GM21367 (cell line): Measurements from ENCODE around the gene SH3RF3.
"Not testable (repeated sequence)": the region's sequence is repeated elsewhere in the genome, so short reads cannot be mapped to it uniquely, and the experiment has no call there.

ENCODE experiments used
- ATAC-seq: cut with Tn5 transposase; IDR thresholded peaks from one replicate; pipeline ENCODE4 v1.9.1; 2021; ENCODE audit not compliant: unreplicated experiment

SH3RF3 gene

GRCh38 chr2:109529532-109530449, 400.8 kb downstream of the SH3RF3 start:
- no peak for ATAC-seq

- ATAC-seq: no peak
Observed at GRCh38 chr2:109530712-109531111, 401.7 kb downstream of the SH3RF3 start.

DNA sequence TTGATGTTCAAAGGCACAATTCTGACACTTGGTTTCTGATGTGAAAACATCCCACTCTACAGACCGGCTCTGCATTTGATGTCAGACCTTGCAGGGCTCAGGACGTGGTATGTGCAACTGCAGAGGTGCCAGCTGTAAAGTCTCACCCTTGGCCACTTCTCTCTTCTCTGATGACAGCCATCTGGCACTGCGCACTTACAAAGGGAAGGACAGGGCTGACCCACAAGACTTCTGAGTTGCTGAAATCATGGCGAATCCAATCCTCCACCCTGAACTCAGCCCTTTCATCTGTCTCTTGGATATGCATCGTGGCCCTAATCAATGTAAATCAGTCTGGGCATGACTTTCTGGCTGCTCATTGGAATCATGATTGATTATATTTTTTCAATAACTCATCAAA, 402.2 kb downstream of the SH3RF3 start:
- ATAC-seq: no peak

GRCh38 chr2:109531896-109532727, 403.1 kb downstream of the SH3RF3 start:
- ATAC-seq: no peak

DNA sequence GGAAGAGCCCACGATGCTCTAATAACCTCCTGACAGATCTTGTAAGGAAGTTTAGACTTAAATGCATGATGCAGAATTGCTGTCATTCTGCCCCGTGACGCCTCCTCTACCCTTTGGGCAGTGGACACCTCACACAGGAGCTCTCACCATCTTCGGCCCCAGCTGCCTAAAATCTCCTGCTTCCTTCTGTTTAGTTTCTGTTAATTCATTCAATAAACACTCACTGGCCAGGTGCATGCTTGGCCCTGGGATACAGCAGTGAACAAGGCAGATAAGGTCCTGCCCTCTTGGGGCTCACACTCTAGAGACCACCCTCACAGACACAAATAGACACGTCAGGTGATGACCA, 403.7 kb downstream of the SH3RF3 start:
- ATAC-seq: no peak

GRCh38 chr2:109533823-109534222, 404.8 kb downstream of the SH3RF3 start:
- no peak for ATAC-seq

DNA sequence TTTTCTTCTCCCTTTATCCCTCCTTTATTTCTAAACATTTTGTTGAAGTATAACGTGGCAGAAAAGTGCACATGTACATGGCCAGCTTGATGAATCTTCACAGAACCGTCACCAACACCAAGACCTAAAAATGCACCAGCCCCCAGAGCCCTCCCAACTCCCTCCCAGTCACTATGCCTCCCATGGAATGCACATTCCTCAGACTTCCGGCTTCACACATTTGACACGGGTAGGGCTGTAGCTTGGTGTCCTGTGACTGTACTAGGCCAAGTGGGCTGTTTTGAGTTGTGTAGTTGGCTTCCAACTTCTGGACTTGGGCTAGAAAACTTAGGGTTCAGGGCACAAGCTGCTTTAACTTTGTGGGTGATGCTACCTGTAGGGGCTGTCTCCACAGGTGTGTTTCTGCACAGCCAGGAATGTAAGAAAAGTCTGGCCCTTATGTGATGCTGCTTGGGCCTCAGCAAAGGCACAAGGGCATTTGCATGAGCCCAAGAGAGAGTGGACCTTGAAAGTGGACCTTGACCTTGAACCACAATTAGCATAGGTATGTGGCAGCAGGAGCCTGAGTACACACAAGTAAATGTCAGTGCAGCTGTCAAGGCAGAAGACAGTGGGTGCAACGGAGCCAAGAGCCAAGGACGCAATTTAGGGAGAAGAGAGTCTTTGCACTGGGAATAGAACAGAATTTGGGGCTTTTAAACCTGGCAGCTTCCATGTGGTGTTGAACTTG, 406.4 kb downstream of the SH3RF3 start:
- no peak for ATAC-seq

DNA sequence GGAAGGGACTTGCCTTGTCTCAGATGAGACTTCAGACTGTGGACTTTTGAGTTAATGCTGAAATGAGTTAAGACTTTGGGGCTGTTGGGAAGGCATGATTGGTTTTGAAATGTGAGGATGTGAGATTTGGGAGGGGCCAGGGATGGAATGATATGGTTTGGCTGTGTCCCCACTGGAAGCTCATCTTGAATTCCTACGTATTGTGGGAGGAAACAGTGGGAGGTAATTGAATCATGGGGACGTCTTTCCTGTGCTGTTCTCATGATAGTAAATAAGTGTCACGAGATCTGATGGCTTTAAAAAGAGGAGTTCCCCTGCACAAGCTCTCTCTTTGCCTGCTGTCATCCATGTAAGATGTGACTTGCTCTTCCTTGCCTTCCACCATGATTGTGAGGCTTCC, 407.6 kb downstream of the SH3RF3 start:
- not testable (repeated sequence) for ATAC-seq

DNA sequence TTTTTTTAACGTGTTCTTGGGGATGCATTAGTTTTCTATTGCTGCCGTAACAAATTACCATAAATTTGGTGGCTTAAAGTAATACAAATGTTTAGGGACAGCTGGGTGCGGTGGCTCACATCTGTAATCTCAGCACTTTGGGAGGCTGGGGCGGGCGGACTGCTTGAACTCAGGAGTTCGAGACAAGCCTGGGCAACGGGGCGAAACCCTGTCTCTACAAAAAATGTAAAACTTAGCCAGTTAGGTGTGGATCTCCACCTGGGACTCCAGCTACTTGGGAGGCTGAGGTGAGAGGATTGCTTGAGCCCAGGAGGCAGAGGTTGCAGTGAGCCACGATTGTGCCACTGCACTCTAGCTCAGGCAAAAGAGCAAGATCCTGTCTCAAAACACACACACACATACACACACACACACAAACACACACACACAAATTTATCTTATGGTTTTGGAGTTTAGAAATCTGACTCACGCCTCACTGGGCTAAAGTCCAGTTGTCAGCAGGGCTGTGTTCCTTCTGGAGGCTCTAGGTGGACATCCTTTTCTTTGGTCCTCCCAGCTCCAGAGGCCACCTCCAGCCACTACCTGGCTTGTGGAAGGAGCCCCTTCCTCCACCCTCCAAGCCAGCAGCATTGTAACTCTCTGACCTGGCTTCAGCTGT, 408.7 kb downstream of the SH3RF3 start:
- no peak for ATAC-seq

- no peak for ATAC-seq
Observed at GRCh38 chr2:109538546-109538945, 409.5 kb downstream of the SH3RF3 start.

- ATAC-seq: no peak
Observed at GRCh38 chr2:109542384-109542783, 413.4 kb downstream of the SH3RF3 start.

DNA sequence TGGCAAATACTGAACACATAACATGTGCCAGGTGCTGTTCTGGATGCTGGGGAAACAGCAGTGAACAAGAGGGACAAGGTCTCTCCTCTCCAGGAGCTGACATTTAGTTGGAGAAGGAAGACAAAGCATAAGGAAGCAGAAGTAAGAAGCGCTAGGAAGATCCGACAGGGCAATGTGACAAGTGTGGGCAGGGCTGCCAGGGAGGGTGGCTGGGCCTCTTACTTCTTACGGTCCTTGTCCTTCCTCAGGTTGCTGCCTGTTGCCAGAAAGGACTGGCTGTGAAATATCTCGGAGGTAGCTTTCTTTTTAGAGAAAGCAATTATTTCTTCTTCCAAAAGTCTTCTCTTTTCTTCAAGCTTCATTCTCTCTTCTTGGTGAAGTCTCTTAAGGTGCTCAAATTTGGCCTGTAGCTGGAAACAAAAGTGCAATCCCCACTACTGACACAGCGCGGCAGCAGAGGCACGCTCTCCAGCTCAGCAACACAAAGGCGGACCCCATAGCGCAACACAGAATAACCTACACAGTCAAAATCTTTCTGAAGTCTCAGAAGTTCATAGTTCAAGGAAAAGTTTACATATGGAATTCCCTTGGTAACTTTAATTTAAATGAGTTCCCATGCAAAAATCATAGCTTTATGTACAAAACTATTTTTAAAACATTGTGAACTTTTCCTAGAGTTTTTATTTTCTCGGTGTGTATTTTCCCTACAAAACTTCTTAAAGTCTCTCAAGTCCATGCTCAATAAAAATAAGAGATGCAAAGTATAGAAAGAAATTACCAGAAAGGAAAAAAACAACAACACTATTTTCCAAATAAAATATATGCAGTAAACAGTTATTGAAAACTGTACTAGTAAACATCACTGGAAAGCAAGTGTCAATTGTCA, 417.1 kb downstream of the SH3RF3 start:
- ATAC-seq: no peak

- no peak for ATAC-seq
Observed at GRCh38 chr2:109547280-109547679, 418.3 kb downstream of the SH3RF3 start.

- ATAC-seq: no peak
Observed at GRCh38 chr2:109549016-109549590, 420.1 kb downstream of the SH3RF3 start.
